HepG2 (cell line): ENCODE measurements around the gene SPOCD1. TPM values are rescaled to one million over a fixed set of nuclear protein-coding genes. Genes with fewer than 3 reads are reported as not detected.

Source experiments
- ATAC-seq: fragments of 200-7000 bp; cut with Tn5 transposase; 3 replicates; pipeline ENCODE4 v1.9.1; 2020; ENCODE audit warnings: mild to moderate bottlenecking, moderate library complexity
- BruUV-seq: library from RNA; stranded (reverse); fragments of 400-500 nt; replicated peaks from 2 replicates; lab custom pipeline; 2021; lab: Mats Ljungman, UMichigan
- CTCF ChIA-PET: fragments of 300-600 bp; formaldehyde crosslinking; extraction: SDS; loops from one replicate; lab custom pipeline; 2021; ENCODE audit warnings: low total read pairs, inconsistent platforms, low intra/inter-chr PET ratio; lab: Yijun Ruan, JAX
- POLR2A ChIA-PET: fragments of 350-600 bp; sonication (Branson Sonifier 250); formaldehyde crosslinking; loops from one replicate; lab custom pipeline; 2020; ENCODE audit warnings: antibody characterized with exemption, inconsistent platforms; lab: Yijun Ruan, JAX
- DNase-seq: peaks from one replicate; pipeline ENCODE4 v3.0.0-alpha.2; 2015; ENCODE audit warnings: low spot score
- FAIRE-seq: peaks from 3 replicates; lab custom pipeline; 2011; peaks lifted over from hg19 to GRCh38; lab: Jason Lieb, UNC
- H2AFZ ChIP-seq: one replicate; pipeline ENCODE4 v1.6.1; 2011; ENCODE audit warnings: low read length, inconsistent platforms
- H3K27ac ChIP-seq: fragments of 300-600 bp; 3 replicates; pipeline ENCODE4 v1.8.0; 2011; ENCODE audit warnings: mixed run types, mild to moderate bottlenecking, mixed read lengths, low read length, inconsistent platforms; ENCODE audit not compliant: insufficient read depth; ENCODE audit errors: extremely low read length
- H3K27me3 ChIP-seq, 2 experiments: fragments of 200-600 bp in 1 of 2; 2 replicates in 1 of 2; 3 replicates in 1 of 2; pipeline versions ENCODE4 v1.6.0 to v1.8.0; 2011; ENCODE audit warnings: low read length in 2 of 2, mild to moderate bottlenecking in 2 of 2, moderate library complexity in 2 of 2, inconsistent platforms in 1 of 2; ENCODE audit not compliant: insufficient read depth in 2 of 2, control insufficient read depth in 1 of 2
- H3K36me3 ChIP-seq, 2 experiments: fragments of 200-600 bp in 1 of 2; replicated peaks in 1 of 2; 2 replicates in 1 of 2; 3 replicates in 1 of 2; pipeline versions ENCODE4 v1.5.1 to v1.8.0; 2011; ENCODE audit warnings: low read length in 2 of 2, inconsistent platforms in 1 of 2; ENCODE audit not compliant: insufficient read depth in 2 of 2, control insufficient read depth in 1 of 2
- H3K4me1 ChIP-seq: 2 replicates; pipeline ENCODE4 v1.5.1; 2012; ENCODE audit warnings: low read length, inconsistent platforms; ENCODE audit not compliant: insufficient read depth
- H3K4me2 ChIP-seq: 2 replicates; pipeline ENCODE4 v1.6.0; 2011; ENCODE audit warnings: low read depth, low read length, inconsistent platforms
- H3K4me3 ChIP-seq, 3 experiments: fragments of 200-600 bp in 1 of 3; sonication (generic), shearing (Covaris generic) in 1 of 3; replicated peaks in 1 of 3; 2 replicates each; pipeline ENCODE4 v1.5.1; 2011 to 2016; ENCODE audit warnings: low read length in 3 of 3, inconsistent platforms in 2 of 3, low read depth in 2 of 3, mild to moderate bottlenecking in 2 of 3, control low read depth in 1 of 3, mixed read lengths in 1 of 3; ENCODE audit not compliant: insufficient read depth in 1 of 3
- H3K79me2 ChIP-seq: one replicate; pipeline ENCODE4 v1.6.1; 2011; ENCODE audit warnings: low read length, inconsistent platforms; ENCODE audit not compliant: insufficient read depth
- H3K9ac ChIP-seq: 2 replicates; pipeline ENCODE4 v1.6.0; 2011; ENCODE audit warnings: mild to moderate bottlenecking, low read depth, low read length, inconsistent platforms; ENCODE audit not compliant: insufficient read depth
- H3K9me3 ChIP-seq: 2 replicates; pipeline ENCODE4 v1.5.1; 2012; ENCODE audit warnings: mild to moderate bottlenecking, low read length
- H4K20me1 ChIP-seq: 2 replicates; pipeline ENCODE4 v1.6.0; 2011; ENCODE audit warnings: inconsistent platforms, mild to moderate bottlenecking, low read length, moderate library complexity; ENCODE audit not compliant: insufficient read depth
- STAG1 ChIP-seq: sonication (generic); formaldehyde crosslinking; IDR thresholded peaks from 2 replicates; pipeline ENCODE4 v1.4.0; 2020; ENCODE audit warnings: missing genetic modification reagents
- ZFX ChIP-seq: sonication (generic); formaldehyde crosslinking; IDR thresholded peaks from 2 replicates; pipeline ENCODE4 v1.4.0; 2020; ENCODE audit warnings: mild to moderate bottlenecking, low read depth, missing genetic modification reagents, moderate library complexity
- ZKSCAN8 ChIP-seq: IDR thresholded peaks from 2 replicates; pipeline ENCODE4 v1.6.1; 2016; ENCODE audit warnings: borderline replicate concordance, missing genetic modification reagents, missing compliant biosample characterization
- ZNF382 ChIP-seq: sonication (generic); formaldehyde crosslinking; IDR thresholded peaks from 2 replicates; pipeline ENCODE4 v1.5.0; 2020; ENCODE audit warnings: missing genetic modification reagents, mild to moderate bottlenecking, borderline replicate concordance
- ZNF629 ChIP-seq: sonication (generic); formaldehyde crosslinking; conservative IDR thresholded peaks from 2 replicates; pipeline ENCODE4 v1.5.0; 2020; ENCODE audit warnings: missing genetic modification reagents
- WGBS: methylation state at CpG from one replicate; pipeline ENCODE4 v1.1.6; 2017; ENCODE audit warnings: low lambda C conversion rate; 5-methylcytosine and 5-hydroxymethylcytosine counted together
- in situ Hi-C: cut with HindIII; loops from 2 replicates; pipeline ENCODE4 v1.10.0; 2017; ENCODE audit warnings: low pct_unique_long_range_greater_than_20kb; ENCODE audit not compliant: extremely low pct_ligation_motif_present
- intact Hi-C: fragments of 100-400 bp; cut with micrococcal nuclease; formaldehyde crosslinking; loops from one replicate; pipeline ENCODE4 v1.10.0; 2022; ENCODE audit not compliant: unreplicated experiment
- polyA plus RNA-seq, 8 experiments: library from polyadenylated mRNA; depleted of rRNA in 3 of 8; stranded (reverse) in 7 of 8; unstranded in 1 of 8; fragments of >200 nt; fragmentation: Illumina TruSeq in 4 of 8; extraction: Trizol in 4 of 8; gene quantifications; 2 replicates each; pipeline versions ENCODE4 v1.2.1 to v1.2.3, GENCODE V29; 2011 to 2016; ENCODE audit warnings: low read depth in 4 of 8, missing spikeins in 1 of 8, mixed read lengths in 1 of 8; ENCODE audit not compliant: insufficient read depth in 1 of 8
- total RNA-seq, 5 experiments: library from RNA; depleted of rRNA; stranded (reverse); fragments of >200 nt; fragmentation: Illumina TruSeq; extraction: Trizol; gene quantifications; 2 replicates each; pipeline ENCODE4 v1.2.3, GENCODE V29; 2016; ENCODE audit warnings: low read depth in 1 of 5

SPOCD1 gene
- total and polyA plus RNA-seq, 2 of the 13 experiments (the other 11 are each of a cell fraction or from before 2014, with no cell fraction given) = 0.24 to 0.29 TPM

DNA sequence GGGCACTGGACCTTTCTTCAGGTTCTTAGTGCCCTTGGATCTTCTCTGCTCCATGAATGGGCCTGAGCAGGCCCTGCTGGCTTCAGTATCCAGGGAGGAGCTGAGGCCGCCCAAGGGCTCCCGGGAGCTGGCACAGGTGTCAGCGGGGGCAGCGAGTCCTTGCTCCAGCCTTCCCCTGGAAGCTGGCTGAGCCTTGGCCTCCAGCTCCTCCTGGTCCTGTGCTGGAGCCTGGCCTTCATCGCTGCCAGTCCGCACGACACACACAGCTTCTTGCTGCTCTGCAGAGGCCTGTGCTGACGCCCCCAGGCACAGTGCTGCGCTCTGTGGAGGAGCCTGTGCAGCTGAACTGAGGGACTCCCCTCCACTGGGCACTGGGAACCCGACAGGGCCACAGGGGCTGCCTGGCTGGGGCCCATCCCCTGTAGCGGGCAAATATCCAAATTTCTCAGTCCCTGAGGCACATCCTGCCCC is 1.7 kb downstream of the SPOCD1 start:
- POLR2A ChIA-PET = interaction anchor here (1.4 kb wide), 1 partner anchor 138 kb away, joined by 3 read pairs; no protein-coding TSS in a partner anchor
- CTCF ChIA-PET = no interaction called here
- Histone ChIP-seq H3K27me3 (peaks cover 0 to 16% of the 10 kb centered on the region in 2 experiments; a peak in 3 of 5 replicates), H3K4me2 (no peak overlapping the region), H4K20me1 (no peaks in the 10 kb centered on the region), H3K4me3 (no peak overlapping the region), H3K4me1 (peaks cover 10% of the 10 kb centered on the region), H3K79me2 (no peaks in the 10 kb centered on the region), H3K27ac (no peak overlapping the region), H3K9ac (no peak overlapping the region), H3K36me3 (no peaks in the 10 kb centered on the region), H2AFZ (no peak overlapping the region), H3K9me3 (no peaks in the 10 kb centered on the region)
- TF ChIP-seq ZFX (0 out of 2 replicates have a peak, but pooled peaks have one; percentile 10), ZKSCAN8 (CRISPR knock-in tag) (no peak), ZNF382 (CRISPR knock-in tag) (no peak)
- FAIRE-seq = no peak
- in situ Hi-C loops (no loop called here), intact Hi-C loops (no loop called here)
- peak; percentile 32 for ATAC-seq
- BruUV-seq = no TSS peak
- WGBS = 56% methylated on average over 5 of the region's 11 CpGs
- DNase-seq = no peak

DNA sequence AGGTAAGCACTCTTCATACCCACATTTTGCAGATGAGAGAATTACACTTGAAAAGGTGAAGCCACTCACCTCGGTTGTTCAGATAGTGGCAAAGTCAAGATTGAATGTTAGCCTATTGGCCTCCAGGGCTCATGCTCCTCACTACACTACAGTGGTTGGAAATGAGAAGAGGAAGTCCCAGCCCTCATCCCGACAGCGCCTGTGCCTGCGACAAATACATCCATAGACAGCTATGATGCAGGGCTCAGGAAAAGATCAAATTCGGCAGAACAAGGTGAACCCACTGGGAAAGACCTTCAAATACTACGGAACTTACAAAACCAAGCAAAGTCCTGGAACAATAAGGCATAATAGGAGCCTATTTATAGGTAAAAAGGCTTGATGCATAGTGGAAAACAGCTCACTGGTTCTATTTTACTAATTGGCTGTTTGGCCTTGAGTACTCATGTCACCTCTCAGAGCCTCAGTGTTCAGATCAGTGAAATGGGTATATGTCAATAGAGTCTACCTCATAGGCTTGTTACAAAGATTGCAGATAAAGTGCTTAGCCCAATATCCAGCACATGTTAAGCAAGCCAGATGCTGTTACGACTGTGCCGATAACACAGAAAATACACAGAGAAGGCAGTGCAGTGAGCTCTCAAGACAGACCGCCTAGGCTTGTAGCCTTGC is 3.5 kb downstream of the SPOCD1 start:
- no peak overlapping the region for H2AFZ ChIP-seq
- H4K20me1 ChIP-seq = no peaks in the 10 kb centered on the region
- intact Hi-C loops = loop anchor here (2.0 kb wide), 1 partner anchor 147 kb away; no protein-coding TSS in a partner anchor
- ChIA-PET CTCF (no interaction called here), POLR2A (no interaction called here)
- no peaks in the 10 kb centered on the region for H3K9me3 ChIP-seq
- H3K9ac ChIP-seq = no peak overlapping the region
- no TSS peak for BruUV-seq
- H3K27me3 ChIP-seq = peaks cover 0 to 16% of the 10 kb centered on the region in 2 experiments; a peak in 3 of 5 replicates
- peaks cover 10% of the 10 kb centered on the region for H3K4me1 ChIP-seq
- TF ChIP-seq STAG1 = no peak
- peak; percentile 83 for TF ChIP-seq ZNF629 (CRISPR knock-in tag)
- TF ChIP-seq, all 625 proteins: peak for 1
- Histone ChIP-seq H3K4me3 (no peak overlapping the region), H3K4me2 (no peak overlapping the region), H3K27ac (no peak overlapping the region), H3K79me2 (no peaks in the 10 kb centered on the region), H3K36me3 (no peaks in the 10 kb centered on the region)
- FAIRE-seq = no peak
- in situ Hi-C loops = no loop called here
- WGBS = 65% methylated on average over 9 of the region's 9 CpGs
- ATAC-seq = no peak
- DNase-seq = no peak
